ENCODE data around the gene XPNPEP2.

DNA sequence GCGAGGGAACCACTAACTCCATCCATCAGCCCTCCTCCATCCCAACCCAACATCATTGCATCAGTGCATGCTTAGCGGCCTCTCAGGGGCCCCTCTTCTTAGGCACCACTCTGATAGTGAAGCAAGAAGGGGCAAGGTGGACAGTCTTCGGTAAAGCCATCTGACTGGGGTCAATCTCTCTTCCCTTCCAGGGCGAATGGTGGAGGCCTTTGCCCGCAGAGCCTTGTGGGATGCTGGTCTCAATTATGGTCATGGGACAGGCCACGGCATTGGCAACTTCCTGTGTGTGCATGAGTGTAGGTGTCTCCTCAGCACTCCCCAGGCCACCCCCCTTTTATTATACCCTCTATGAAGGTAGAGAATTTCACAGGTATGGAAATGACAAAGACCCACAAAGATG lies 22.2 kb downstream of the XPNPEP2 start:
- no peak for TF ChIP-seq POLR2AphosphoS5 (IDR thresholded peaks at IDR 0.05; ENCODE audit: borderline replicate concordance, low read depth, low read length)
- no peak for TF ChIP-seq EZH2 (IDR thresholded peaks at IDR 0.05)
- TF ChIP-seq FOXP2 (optimal IDR thresholded peaks at IDR 0.05; ENCODE audit: control extremely low read depth, extremely low read length, insufficient read depth): no peak
